ENCODE results near the gene OR6B3. TPM values are rescaled to one million over a fixed set of nuclear protein-coding genes. Genes with fewer than 3 reads are reported as not detected.

Gene OR6B3
- total RNA-seq, 1 experiment from 2014 or later, result not detected

- H3K9me3 Mint-ChIP-seq (ENCODE audit: unreplicated experiment), result no peaks in the 10 kb centered on the region
- POLR2A ChIA-PET, result interaction anchor here (1.7 to 2.2 kb wide), 2 partner anchors 11 to 22 kb away, joined by 4 to 9 read pairs; partner anchors contain the start of gene NDUFA10
- DNase-seq (ENCODE audit: unreplicated experiment), result no peak
- peaks cover 81% of the 10 kb centered on the region for H3K36me3 Mint-ChIP-seq (ENCODE audit: insufficient read depth, unreplicated experiment)
- CTCF ChIA-PET, result interaction anchor here (0.9 to 2.4 kb wide), 2 partner anchors 10 to 11 kb away, joined by 3 to 16 read pairs; no protein-coding TSS in a partner anchor
- H3K4me1 Mint-ChIP-seq (ENCODE audit: insufficient read depth, unreplicated experiment), result no peaks in the 10 kb centered on the region
- BruUV-seq (replicated peaks), result no TSS peak
- no peak overlapping the region for H3K27ac Mint-ChIP-seq (ENCODE audit: low read depth, unreplicated experiment)
- intact Hi-C loops (cut with micrococcal nuclease), result no loop called here
- H3K4me3 Mint-ChIP-seq (ENCODE audit: unreplicated experiment), result no peak overlapping the region
- no peak for TF ChIP-seq CTCF (IDR thresholded peaks at IDR 0.05; ENCODE audit: unreplicated experiment)
- no peaks in the 10 kb centered on the region for H3K27me3 Mint-ChIP-seq (ENCODE audit: insufficient read depth, unreplicated experiment)
These were observed 50.3 kb downstream of the OR6B3 start for GRCh38 chr2:240002983-240003382.

GRCh38 chr2:240000671-240001070, 52.6 kb downstream of the OR6B3 start:
- intact Hi-C loops (cut with micrococcal nuclease), result no loop called here
- H3K4me3 Mint-ChIP-seq (ENCODE audit: unreplicated experiment), result no peak overlapping the region
- POLR2A ChIA-PET, result no interaction called here
- peaks cover 60% of the 10 kb centered on the region for H3K36me3 Mint-ChIP-seq (ENCODE audit: insufficient read depth, unreplicated experiment)
- no peak for TF ChIP-seq CTCF (IDR thresholded peaks at IDR 0.05; ENCODE audit: unreplicated experiment)
- no peaks in the 10 kb centered on the region for H3K9me3 Mint-ChIP-seq (ENCODE audit: unreplicated experiment)
- no peaks in the 10 kb centered on the region for H3K27me3 Mint-ChIP-seq (ENCODE audit: insufficient read depth, unreplicated experiment)
- DNase-seq (ENCODE audit: unreplicated experiment), result no peak
- H3K27ac Mint-ChIP-seq (ENCODE audit: low read depth, unreplicated experiment), result no peak overlapping the region
- no peaks in the 10 kb centered on the region for H3K4me1 Mint-ChIP-seq (ENCODE audit: insufficient read depth, unreplicated experiment)
- BruUV-seq (replicated peaks), result no TSS peak
- CTCF ChIA-PET, result interaction anchor here (1.5 kb wide), 1 partner anchor 9 kb away, joined by 7 read pairs; no protein-coding TSS in a partner anchor

GRCh38 chr2:239997686-239998409, 55.5 kb downstream of the OR6B3 start:
- H3K27ac Mint-ChIP-seq (ENCODE audit: low read depth, unreplicated experiment), result no peak overlapping the region
- H3K4me1 Mint-ChIP-seq (ENCODE audit: insufficient read depth, unreplicated experiment), result no peaks in the 10 kb centered on the region
- no peak for TF ChIP-seq CTCF (IDR thresholded peaks at IDR 0.05; ENCODE audit: unreplicated experiment)
- intact Hi-C loops (cut with micrococcal nuclease), result loop anchor here (10.0 kb wide), 1 partner anchor 963 kb away; no protein-coding TSS in a partner anchor
- ChIA-PET POLR2A (no interaction called here), CTCF (interaction anchor here (0.7 kb wide), 1 partner anchor 855 kb away, joined by 4 read pairs; no protein-coding TSS in a partner anchor)
- no TSS peak for BruUV-seq (replicated peaks)
- H3K9me3 Mint-ChIP-seq (ENCODE audit: unreplicated experiment), result no peaks in the 10 kb centered on the region
- no peaks in the 10 kb centered on the region for H3K27me3 Mint-ChIP-seq (ENCODE audit: insufficient read depth, unreplicated experiment)
- H3K36me3 Mint-ChIP-seq (ENCODE audit: insufficient read depth, unreplicated experiment), result peaks cover 47% of the 10 kb centered on the region
- DNase-seq (ENCODE audit: unreplicated experiment), result no peak
- H3K4me3 Mint-ChIP-seq (ENCODE audit: unreplicated experiment), result no peak overlapping the region

Other genes with a start within 250 kb of the OR6B3 start
- gene NDUFA10, start 28.2 kb downstream of the OR6B3 start, total RNA-seq (2022), result 140 and 151 TPM in 2 replicates
- not detected in 2 replicates for gene OR6B2, start 23.1 kb downstream of the OR6B3 start, total RNA-seq (2022)
- 146 and 197 TPM in 2 replicates for gene COPS9, start 82.8 kb upstream of the OR6B3 start, total RNA-seq (2022)
- gene OTOS, start 87.1 kb upstream of the OR6B3 start, total RNA-seq (2022), result not detected in 2 replicates

Measured in MCF 10A (cell line).